Effector CD4-positive, alpha-beta T cell (primary cell): Measurements from ENCODE around the gene CUL4A.
A peak's percentile ranks its signal among the peaks of the same experiment; 100 is the strongest.
"Not testable (repeated sequence)": the region's sequence is repeated elsewhere in the genome, so short reads cannot be mapped to it uniquely, and the experiment has no call there.

Source experiments
- DNase-seq: peaks from one replicate; pipeline ENCODE4 v3.0.0-alpha.2; 2020

CUL4A gene

GRCh38 chr13:113209759-113210421, 477 bp downstream of the CUL4A start:
- peak; percentile 74 for DNase-seq

GRCh38 chr13:113210833-113211232, 1.4 kb downstream of the CUL4A start:
- no peak for DNase-seq

- DNase-seq = no peak
Observed at GRCh38 chr13:113211774-113212173, 2.4 kb downstream of the CUL4A start.

GRCh38 chr13:113216254-113217048, 7.0 kb downstream of the CUL4A start:
- DNase-seq = no peak

- no peak for DNase-seq
Observed at GRCh38 chr13:113218586-113218985, 9.2 kb downstream of the CUL4A start.

GRCh38 chr13:113219256-113219940, 10.0 kb downstream of the CUL4A start:
- DNase-seq = no peak

- no peak for DNase-seq
Observed at GRCh38 chr13:113220141-113220598, 10.8 kb downstream of the CUL4A start.

- DNase-seq = no peak
Observed at GRCh38 chr13:113220877-113221276, 11.5 kb downstream of the CUL4A start.

GRCh38 chr13:113223070-113223469, 13.7 kb downstream of the CUL4A start:
- DNase-seq = no peak

GRCh38 chr13:113224486-113224885, 15.1 kb downstream of the CUL4A start:
- no peak for DNase-seq

GRCh38 chr13:113225515-113225914, 16.1 kb downstream of the CUL4A start:
- DNase-seq = no peak

GRCh38 chr13:113226873-113227450, 17.5 kb downstream of the CUL4A start:
- no peak for DNase-seq

- DNase-seq = no peak
Observed at GRCh38 chr13:113229161-113229560, 19.7 kb downstream of the CUL4A start.

GRCh38 chr13:113229791-113230190, 20.4 kb downstream of the CUL4A start:
- no peak for DNase-seq

- DNase-seq = no peak
Observed at GRCh38 chr13:113231306-113232207, 22.1 kb downstream of the CUL4A start.

- no peak for DNase-seq
Observed at GRCh38 chr13:113232208-113233003, 23.0 kb downstream of the CUL4A start.

- DNase-seq = no peak
Observed at GRCh38 chr13:113233101-113233500, 23.7 kb downstream of the CUL4A start.

GRCh38 chr13:113238536-113238935, 29.1 kb downstream of the CUL4A start:
- no peak for DNase-seq

GRCh38 chr13:113239357-113239756, 29.9 kb downstream of the CUL4A start:
- DNase-seq = no peak

GRCh38 chr13:113239986-113240385, 30.6 kb downstream of the CUL4A start:
- DNase-seq = no peak

- DNase-seq = not testable (repeated sequence)
Observed at GRCh38 chr13:113241623-113242022, 32.2 kb downstream of the CUL4A start.
